HG02943 (cell line): ENCODE results near the gene MAP1LC3A.

ENCODE experiments used
- ATAC-seq: cut with Tn5 transposase; IDR thresholded peaks from one replicate; pipeline ENCODE4 v1.9.1; 2021; ENCODE audit warnings: mild to moderate bottlenecking, low read depth, moderate library complexity; ENCODE audit not compliant: unreplicated experiment

Gene MAP1LC3A

DNA sequence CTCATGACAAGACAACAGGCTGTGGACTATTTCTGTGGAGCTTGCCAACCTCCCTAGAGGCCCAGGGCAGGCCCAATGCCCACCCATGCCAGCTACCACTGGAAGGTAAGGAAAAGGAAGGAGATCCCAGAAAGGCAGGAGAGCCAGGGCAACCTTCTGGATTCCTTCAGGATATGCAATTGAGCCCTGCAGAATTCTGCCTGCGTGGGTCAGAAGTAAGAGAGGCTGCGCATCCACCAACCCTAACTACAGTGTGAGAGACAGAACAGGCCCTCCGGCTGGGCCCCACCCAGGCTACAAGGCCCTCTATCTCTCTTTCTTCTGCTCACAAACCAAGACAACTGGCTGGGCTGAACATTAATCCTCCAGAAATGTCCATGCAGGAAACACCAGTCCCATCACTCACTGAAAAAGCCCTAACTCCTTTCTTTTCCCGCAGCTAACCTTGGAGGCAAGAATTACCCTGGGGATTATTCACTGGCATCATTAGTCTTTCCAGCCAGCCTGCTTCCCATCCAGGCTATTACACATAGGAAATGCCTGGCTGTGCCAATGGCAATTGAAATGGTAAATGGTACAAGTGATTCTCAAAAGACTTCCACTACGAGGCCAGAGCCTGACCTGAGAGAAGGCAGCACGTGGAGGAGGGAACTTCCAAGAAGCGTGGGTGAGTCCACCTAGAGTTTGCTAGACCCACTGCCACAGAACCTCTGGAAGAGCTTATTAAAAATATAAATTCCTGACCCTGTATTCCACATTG is 15.2 kb downstream of the MAP1LC3A start:
- ATAC-seq: no peak

DNA sequence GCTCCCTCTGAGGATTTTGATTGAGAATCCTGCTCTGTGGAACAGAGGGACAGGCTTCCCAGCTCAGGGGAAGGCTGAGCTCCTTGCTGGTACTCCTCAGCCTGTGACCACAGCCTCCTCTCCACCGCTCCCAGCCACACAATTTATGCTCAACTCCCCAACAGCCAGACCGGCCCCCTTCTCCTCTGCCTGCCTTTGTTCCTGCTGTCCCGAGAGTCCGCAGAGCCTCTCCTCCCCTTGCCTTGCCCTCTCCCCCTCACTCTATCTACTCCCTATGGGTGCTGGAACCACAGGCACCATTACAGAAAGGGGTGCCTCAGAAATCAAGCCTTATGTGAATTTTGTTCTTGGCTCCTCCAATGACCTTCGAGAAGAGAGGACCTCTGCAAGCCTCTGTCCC is 15.9 kb downstream of the MAP1LC3A start:
- ATAC-seq: no peak

DNA sequence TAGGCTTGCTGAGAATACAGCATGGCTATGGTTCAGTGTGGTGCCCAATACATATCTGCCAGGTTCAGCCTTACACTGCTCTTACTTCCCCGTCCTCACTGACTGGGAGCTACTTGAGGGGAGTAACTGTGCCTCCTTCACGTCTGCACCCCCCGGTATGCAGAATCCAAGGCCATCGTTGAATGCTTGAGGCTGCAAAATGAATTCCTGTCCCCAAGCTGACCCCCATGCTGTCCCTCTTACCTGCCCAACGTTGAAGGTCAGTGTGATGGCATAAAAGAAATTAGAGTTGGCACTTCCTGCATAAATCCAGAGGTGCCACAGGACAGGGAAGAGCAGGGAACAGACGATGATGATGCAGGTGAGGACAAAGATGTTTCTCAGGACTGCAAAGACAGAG is 16.3 kb downstream of the MAP1LC3A start:
- no peak for ATAC-seq

DNA sequence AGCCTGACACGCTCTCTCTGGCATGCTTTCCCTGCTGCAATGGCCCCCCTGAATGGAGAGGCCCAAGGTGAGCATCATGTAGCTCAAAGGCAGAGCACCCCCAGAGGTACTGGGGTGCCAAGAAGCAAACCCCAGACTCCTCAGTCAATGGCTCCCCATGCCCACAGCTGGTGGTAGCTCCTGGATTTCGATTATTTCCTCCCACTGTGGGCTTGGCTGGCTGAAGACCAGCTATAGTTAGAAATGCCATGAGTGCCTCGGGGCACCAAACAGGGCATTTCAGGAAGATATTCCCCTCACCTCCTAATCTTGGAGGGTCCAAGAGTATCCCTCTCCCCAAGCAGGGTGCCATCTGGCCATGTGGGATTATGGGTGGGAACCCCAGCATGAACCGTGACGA is 16.8 kb downstream of the MAP1LC3A start:
- no peak for ATAC-seq

DNA sequence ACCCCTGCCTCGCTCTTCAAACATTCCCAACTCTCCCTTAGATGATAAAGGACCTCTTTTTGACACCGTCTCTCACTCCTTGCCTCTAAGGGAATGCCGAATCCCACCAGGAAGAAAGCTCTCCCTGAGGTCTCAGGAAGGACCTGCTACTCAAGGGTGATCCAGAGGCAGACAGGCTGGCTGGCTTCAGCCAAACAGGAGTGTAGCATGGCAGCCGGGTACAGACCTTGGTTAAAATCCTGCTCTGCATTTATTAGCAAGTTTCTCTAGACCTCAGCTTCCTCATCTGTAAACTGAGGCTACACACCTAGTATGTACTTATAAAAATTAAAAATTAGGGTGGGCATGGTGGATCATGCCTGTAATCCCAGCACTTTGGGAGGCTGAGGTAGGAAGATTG is 17.2 kb downstream of the MAP1LC3A start:
- ATAC-seq: no peak

DNA sequence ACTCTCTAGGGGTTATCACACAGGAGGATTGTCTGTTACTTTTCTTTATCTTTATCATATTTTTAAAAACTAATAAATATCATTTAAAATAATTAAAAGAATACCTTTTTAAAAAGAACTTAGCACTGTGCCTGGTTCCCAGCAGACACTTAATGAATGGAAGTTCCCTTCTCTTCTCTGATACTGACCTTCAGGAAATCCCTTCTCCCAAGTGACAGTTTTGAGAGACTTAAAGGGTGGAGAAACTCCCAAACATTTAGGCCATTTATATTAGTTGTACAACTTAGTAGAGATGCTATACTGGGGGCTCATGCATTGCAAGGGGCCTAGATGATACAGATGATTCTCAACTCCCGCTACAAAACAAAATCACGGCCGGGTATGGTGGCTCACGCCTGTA is 18.5 kb downstream of the MAP1LC3A start:
- ATAC-seq: no peak

DNA sequence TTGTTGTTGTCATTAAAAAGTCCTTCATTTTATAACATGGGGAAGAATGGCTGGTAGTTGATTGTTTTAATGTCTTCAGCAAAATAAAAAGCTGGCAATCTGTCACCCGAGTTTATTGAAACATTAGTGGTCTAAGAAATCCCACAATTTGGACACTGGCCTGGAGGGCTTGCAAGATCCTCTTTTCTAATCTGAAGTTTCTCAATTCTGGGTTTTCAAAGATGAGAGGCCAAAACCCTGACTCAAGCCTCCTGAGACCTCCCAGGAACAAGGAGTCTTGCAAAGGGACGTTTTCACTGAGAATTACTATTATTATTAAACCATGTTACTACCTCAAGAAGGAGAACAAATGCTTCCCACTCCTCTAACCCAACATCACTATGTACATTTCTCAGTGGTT is 19.5 kb downstream of the MAP1LC3A start:
- ATAC-seq: no peak

DNA sequence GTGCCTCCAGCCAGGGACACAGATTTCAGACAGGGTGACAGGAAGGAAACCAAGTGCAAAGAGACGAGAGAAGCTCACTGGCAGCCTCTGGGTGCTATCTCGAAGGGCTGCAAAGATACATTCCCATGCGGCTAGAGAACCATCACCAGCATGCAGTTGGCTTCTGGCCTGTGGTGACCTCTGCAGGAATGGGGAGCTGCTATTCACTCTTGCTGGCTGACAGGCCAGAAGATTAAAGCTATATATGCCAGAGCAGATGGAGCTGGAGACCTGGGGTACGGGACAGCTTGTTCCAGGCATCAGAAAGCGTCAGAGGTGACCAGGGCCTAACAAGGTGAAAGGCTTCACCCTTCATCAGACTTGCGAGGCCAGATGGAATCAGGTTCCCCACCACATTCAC is 20.0 kb downstream of the MAP1LC3A start:
- ATAC-seq: no peak

DNA sequence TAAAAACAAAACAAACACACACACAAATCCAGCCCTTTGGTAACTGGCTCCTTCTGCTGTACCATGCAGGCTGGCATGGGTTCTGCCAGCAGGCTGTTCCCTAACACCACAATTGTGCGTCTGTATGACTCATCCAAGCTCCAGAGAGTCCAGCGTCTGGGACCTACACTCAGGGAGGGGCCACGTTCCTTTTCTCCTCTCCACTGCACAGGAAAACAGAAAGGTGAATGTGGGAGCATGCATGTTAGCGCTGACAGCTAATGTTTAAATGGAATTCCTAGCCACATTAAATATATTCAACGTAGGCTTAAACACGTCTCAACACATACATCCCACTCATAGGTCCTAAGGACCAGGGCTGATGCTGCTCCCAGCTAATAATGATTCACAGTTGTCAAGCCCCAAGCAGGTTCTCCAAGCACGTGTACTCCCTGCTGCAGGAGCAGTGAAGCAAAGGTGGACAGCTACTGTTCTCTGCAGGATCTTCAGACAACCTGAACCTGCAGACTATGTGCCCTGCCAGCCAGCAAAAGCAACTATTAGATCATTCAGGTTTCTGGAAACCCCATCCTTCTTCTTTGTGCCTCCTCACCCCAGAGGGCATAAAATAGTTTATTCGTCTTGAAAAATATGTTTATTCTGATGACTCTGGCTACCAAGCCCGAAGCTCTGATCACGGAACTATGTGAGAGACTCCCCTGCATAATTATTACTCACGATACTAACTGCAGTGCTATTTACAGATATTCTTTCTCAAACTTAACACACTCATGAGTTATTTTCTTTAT is 20.9 kb downstream of the MAP1LC3A start:
- no peak for ATAC-seq

DNA sequence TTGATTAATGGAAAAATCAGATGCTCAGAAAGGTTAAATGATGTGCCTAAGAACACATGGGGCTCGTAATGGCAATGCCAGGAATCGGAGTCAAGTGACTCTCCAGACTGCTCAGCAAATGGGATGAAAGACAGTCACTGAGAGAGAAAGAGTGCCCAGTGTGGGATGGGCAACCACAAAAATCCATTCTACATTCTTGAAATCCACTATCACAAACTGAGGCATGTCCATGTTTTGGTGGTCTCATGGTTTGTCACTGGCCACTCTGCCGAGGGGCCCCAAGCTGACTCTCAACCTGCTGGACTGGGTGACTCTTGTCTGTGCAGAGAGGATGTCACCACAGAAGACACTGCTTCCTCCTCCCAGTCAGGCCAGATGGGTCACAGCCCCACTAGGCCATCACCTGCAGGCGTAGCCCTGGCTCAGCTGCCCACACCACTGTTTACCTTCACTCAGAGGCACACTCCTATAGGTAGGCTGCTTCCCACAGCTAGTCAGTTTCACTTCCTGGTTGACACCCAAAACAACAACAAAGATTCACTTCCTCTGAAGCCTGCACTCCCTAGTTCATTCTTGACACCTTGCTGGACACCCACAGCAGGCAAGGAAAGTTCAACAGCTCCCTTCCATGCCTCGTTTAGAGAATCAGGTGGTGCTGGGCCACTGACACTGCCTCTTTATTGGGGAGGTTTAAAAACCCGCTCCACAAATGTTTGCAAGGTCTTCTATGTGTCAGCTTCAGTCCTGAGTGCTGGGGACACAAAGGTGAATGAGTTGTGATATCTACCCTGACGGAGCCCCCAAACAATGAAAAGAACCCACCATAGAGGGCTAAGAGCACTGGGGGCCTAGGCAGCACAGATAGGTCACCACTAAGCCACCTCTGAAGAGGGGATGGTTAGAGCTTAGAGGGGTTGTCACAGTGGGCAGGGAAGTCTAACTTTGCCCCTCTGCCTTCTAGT is 21.7 kb downstream of the MAP1LC3A start:
- peak; percentile 75 for ATAC-seq

DNA sequence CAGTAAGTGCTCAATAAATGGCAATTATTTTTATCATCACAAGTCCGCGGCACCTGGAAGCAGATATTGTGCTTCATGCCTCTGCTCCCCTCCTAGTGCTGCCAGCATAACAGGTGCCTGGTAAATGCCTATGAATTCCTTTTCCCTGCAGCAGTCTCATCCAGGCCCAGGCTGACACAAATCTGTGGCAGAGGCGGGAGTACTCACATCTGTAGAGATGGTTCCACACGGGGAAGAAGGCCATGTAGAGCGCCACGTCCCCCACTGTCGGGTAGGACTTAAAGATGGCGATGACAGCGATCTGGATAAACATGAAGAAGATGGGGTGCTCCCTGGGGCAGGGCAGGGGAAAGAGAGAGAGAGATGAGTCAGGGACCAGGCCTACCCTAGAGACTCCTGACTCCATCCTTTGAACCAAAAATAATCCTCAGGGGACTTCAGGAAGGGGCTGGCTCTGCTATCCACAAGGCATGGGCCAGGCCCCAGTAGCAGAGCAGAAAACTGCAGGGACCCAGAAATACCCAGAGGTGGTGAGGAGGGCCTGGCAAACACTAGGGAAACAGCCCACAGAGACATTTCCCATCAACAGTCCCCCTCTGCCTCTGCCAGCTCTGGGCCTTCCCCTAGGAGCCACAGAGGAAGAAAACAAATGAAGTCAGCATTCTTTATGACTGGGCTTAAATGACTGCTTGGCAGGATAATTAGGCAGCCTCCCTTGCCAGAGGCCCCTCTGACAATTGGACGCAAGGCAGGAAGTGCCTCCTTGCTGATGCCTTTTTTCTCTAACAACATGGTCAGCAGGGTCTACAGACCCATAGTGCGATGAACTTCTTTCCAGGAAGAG is 23.0 kb downstream of the MAP1LC3A start:
- ATAC-seq: no peak

DNA sequence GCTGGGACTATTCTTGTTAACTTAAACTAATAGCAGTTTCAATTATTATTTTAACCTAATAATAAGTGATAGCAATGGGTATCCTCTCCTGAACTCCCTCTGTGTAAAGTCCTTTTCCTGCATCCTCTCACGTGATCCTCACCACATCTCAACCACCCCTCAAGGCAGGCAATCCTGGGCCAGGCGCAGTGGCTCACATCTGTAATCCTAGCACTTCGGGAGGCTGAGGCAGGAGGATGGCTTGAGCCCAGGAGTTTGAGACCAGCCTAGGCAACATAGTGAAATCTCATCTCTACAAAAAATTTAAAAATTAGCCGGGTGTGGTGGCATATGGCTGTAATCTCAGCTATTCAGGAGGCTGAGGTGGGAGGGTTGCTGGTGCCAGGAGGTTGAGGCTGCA is 23.7 kb downstream of the MAP1LC3A start:
- no peak for ATAC-seq

DNA sequence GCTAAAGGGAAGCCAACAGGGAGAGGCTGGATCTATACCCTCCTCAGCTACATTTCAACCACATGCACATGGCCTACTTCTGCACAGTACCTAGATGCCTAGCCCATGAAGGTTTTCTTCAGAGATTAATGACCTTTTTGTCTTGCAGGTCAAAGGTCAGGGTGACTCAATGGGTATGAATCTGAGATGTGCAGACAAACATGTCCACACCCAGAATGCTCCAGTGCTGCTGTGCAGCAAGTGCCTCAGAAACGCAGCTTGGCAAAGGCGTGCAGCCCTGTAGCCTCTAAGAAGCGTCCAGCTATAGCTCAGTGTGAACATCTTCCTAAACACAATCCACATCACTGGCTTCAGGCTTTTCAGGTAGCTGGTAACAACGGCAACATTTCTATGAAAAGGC is 24.4 kb downstream of the MAP1LC3A start:
- no peak for ATAC-seq

DNA sequence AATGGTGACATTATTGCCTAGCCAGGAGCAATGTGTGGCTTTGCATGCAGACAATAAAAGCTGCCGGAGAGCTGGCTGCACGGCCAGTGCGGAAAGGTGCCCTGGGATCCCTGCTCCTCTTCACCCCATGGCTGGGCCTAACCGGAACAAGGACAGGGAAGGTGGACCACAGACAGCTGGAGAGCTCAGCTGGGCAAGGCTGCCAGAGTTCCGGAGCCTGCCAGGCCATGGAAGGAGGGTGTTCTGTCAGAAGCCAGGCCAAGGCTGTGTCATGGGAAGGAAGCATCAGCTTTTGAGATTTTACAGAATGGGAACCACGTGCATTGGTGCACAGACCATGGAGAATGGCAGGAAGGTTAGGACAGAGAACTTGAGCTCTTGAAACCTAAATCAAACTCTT is 25.0 kb downstream of the MAP1LC3A start:
- no peak for ATAC-seq

DNA sequence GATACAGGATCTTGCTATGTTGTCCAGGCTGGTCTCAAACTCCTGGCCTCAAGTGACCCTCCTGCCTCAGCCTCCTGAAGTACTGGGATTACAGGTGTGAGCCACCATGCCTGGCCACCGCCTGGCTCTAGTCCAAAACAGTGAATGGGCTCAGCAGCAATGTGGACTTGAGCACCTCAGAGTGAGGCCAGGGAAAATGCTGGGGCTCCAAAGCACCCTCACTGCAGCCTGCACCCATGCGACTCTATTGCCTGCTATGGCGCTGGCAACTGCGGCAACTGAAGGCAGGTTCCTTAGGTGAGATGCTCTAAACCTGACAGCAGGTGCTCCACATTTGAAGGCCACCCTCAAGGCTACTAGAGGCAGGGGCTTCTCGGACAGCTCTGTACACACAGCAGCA is 26.5 kb downstream of the MAP1LC3A start:
- ATAC-seq: no peak

DNA sequence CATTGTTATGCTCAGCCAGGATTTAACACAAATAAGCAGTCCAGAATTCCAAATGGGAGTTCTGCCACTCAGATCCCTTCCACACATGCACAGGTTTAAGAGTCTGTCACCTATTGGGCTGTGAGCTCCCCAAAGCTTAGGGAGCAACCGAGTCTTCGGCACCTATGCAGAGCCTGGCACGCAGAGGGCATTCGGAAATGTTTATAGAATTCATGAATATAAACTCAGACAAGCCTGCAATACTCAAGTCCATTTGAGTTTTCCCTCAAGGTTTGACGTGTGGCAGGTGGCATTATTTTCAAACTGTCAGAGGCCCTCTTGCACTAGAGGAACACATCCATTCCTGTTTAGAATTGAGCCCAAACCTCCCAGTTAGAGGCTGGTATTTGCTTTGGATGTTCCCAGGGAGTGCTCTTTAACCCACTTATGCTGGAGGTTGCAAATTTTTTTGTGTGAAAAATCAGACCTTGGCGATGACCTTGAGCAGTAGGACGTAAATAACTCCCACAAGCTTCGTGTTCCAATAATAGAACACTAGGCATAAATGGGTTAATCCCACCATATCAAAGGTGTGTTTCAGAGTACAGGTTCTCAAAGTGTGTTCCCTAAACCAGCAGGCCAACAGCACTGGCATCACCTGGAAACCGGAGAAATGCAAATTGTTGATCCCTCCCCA is 28.1 kb downstream of the MAP1LC3A start:
- ATAC-seq: no peak

DNA sequence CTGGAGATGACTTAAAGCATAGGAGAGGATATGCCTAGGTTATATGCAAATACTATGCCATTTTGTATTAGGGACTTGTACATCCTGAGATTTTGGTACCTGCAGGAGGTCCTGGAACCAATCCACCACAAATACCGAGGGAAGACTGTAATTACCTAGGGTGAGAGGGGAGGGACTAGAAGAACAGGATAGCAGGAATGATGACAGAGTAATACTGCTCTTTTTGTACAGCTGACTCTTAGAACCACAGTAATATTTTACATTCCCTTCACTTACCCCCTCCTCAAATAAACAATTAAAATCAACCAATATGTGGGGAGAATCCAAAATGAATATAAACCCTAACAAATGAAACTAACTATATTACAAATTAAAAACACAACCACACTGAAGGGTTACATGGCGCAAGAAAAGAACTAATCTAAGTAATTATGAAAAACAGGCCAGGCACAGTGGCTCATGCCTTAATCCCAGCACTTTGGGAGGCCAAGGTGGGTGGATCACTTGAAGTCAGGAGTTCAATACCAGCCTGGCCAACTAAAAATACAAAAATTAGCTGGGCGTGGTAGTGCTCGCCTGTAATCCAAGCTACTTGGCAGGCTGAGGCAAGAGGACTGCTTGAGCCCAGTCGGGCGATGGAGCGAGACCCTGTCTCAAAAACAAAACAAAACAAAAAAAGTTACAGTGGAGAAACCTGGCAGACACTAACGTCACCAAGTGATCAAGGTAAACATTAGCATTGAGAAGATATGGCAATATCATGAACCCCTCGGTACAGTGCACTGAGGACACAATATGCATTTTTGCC is 37.1 kb downstream of the MAP1LC3A start:
- ATAC-seq: no peak

DNA sequence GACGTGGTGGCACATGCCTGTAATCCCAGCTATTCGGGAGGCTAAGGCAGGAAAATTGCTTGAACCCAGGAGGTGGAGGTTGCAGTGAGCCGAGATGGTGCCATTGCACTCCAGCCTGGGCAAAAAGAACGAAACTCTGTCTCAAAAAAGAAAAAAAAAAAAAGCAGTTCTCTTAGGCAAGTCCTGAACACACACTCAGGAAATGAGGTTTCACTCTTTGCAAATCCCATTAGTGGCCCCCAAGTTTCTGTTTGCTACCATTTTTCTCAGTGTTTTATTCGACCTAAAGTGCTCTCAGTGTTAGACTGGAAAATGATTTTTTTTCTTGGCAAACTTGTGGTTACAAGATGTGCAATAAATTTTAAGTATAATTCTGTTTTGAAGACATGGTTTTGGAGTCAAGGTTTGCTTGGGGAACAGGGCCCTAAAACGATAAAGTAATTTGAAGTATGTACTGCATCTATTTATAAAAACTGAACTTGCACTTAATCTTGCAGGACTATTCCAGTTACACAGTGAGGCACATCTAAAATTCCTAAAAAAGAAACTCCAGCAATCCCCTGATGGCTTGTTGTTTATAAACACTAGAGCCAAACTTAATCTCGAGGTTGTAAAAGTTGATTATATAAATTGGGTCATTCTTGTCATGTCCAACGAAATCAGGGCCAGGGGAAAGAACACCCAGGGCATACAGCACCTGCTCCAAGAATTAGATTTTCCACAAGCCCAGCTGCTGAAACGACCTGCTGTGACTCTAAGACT is 42.6 kb downstream of the MAP1LC3A start:
- no peak for ATAC-seq
